Measurements from ENCODE around the gene ERC2. TPM values are rescaled to one million over a fixed set of nuclear protein-coding genes. Genes with fewer than 3 reads are reported as not detected.

Gene ERC2
- total and polyA plus RNA-seq, 2 of the 8 experiments (the other 6 are each of a cell fraction or from before 2014, with no cell fraction given): 16.4 to 22.8 TPM

DNA sequence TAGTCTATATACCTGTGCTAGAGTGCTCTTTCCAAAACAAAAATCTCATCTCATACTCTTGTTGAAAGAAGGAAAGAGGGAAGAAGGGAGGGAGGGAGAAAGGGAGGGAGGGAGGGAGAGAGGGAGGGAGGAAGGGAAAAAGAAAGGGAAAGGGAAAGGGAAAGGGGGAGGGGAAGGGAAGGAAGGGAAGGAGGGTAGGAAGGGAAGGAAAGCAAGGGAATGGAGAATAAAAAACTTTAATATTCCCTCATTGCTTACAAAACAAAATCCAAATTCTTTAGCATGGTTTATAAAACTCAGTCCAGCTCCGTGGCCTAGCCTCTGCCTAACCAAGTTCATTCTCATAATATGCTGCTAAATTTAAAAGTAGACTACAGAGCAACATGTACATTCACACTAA lies 104.5 kb downstream of the ERC2 start:
- FAIRE-seq (no peak), DNase-seq (ENCODE audit: low read depth in 1 of 2, low spot score in 2 of 2) (no peak)
- Histone ChIP-seq H3K23ac (ENCODE audit: insufficient read length) (no peak overlapping the region), H2BK15ac (ENCODE audit: low read length) (no peak overlapping the region), H3K27ac (ENCODE audit: low read depth, low read length) (no peak overlapping the region), H2BK5ac (ENCODE audit: low read depth, low read length) (no peak overlapping the region), H2BK120ac (replicated peaks; ENCODE audit: low read depth, low read length) (no peak overlapping the region), H2AK5ac (ENCODE audit: low read depth, low read length) (no peak overlapping the region), H4K8ac (ENCODE audit: extremely low read depth, insufficient read depth, low read length) (no peak overlapping the region), H3K23me2 (ENCODE audit: low read depth, low read length) (no peaks in the 10 kb centered on the region), H3K27me3 (replicated peaks in 1 of 4; ENCODE audit: control insufficient read depth in 3 of 4, extremely low read depth in 1 of 4, insufficient read depth in 3 of 4, low read length in 3 of 4) (no peaks in the 10 kb centered on the region), H2AFZ (ENCODE audit: low read length) (no peak overlapping the region), H3K4me1 (replicated peaks in 1 of 4; ENCODE audit: control insufficient read depth in 3 of 4, insufficient read depth in 4 of 4, low read length in 3 of 4) (peaks cover 0 to 6% (median under 1%) of the 10 kb centered on the region in 4 experiments; a peak in 2 of 7 replicates), H4K91ac (replicated peaks; ENCODE audit: insufficient read length, low read length) (no peak overlapping the region), H4K5ac (ENCODE audit: insufficient read length, low read depth, low read length) (no peak overlapping the region), H3K4me2 (ENCODE audit: insufficient read depth in 1 of 2, low read depth in 2 of 2, low read length in 2 of 2) (no peak overlapping the region), H3K56ac (replicated peaks; ENCODE audit: insufficient read length, low read depth, low read length) (no peak overlapping the region), H3K9ac (replicated peaks in 1 of 4; ENCODE audit: extremely low read depth in 1 of 4, low read depth in 3 of 4, low read length in 3 of 4) (no peak overlapping the region), H2BK12ac (ENCODE audit: low read depth, low read length) (no peak overlapping the region), H3K4me3 (ENCODE audit: extremely low read depth in 1 of 4, insufficient read depth in 2 of 4, low read depth in 3 of 4, low read length in 4 of 4) (no peak overlapping the region), H3K18ac (ENCODE audit: extremely low read depth, low read length) (no peak overlapping the region), H3K79me2 (ENCODE audit: control insufficient read depth in 1 of 2, insufficient read depth in 2 of 2, low read length in 2 of 2) (no peaks in the 10 kb centered on the region), H3K36me3 (ENCODE audit: control insufficient read depth in 2 of 4, insufficient read depth in 4 of 4, low read length in 3 of 4) (no peaks in the 10 kb centered on the region), H3K14ac (ENCODE audit: insufficient read length) (no peak overlapping the region), H3K79me1 (ENCODE audit: low read depth, low read length) (no peaks in the 10 kb centered on the region), H2BK20ac (ENCODE audit: low read length) (no peak overlapping the region), H3K9me3 (ENCODE audit: insufficient read depth in 2 of 2, low read depth in 1 of 2, low read length in 1 of 2) (no peaks in the 10 kb centered on the region), H4K20me1 (replicated peaks in 1 of 2; ENCODE audit: control insufficient read depth in 1 of 2, insufficient read depth in 2 of 2, low read length in 2 of 2) (no peaks in the 10 kb centered on the region), H3K4ac (replicated peaks; ENCODE audit: insufficient read length, low read depth, low read length) (no peak overlapping the region)
- 92% methylated on average over 1 of the region's 1 CpG; no CpG with 5 or more reads in 1 of the 2 experiments for WGBS, 2 experiments (ENCODE audit: extremely low coverage in 1 of 2, insufficient coverage in 1 of 2, insufficient read length in 1 of 2, insufficient replicate concordance in 2 of 2, low coverage in 1 of 2, low lambda C conversion rate in 2 of 2, missing lambda C conversion rate in 1 of 2)
- ChIA-PET CTCF (ENCODE audit: partially characterized antibody) (interaction anchor here (1.0 to 3.3 kb wide), 4 partner anchors 16 to 108 kb away, joined by 3 to 12 read pairs (median 3); no protein-coding TSS in a partner anchor), POLR2A (ENCODE audit: partially characterized antibody) (no interaction called here)
- TF ChIP-seq SP4 (IDR thresholded peaks at IDR 0.05; ENCODE audit: low read length) (no peak), GABPA (IDR thresholded peaks at IDR 0.05; ENCODE audit: borderline replicate concordance, insufficient read depth, low read length) (no peak), FOSL1 (IDR thresholded peaks at IDR 0.05; ENCODE audit: insufficient read depth, low read depth, low read length) (no peak), RNF2 (IDR thresholded peaks at IDR 0.05; ENCODE audit: borderline replicate concordance, low read depth, low read length, missing control alignments, poor library complexity, severe bottlenecking) (no peak), EGR1 (IDR thresholded peaks at IDR 0.05; ENCODE audit: borderline replicate concordance, low read depth, low read length) (no peak), MAFK (IDR thresholded peaks at IDR 0.05; ENCODE audit: low read depth, low read length) (no peak), TCF12 (IDR thresholded peaks at IDR 0.05; ENCODE audit: low read depth, low read length) (no peak), CTBP2 (IDR thresholded peaks at IDR 0.05; ENCODE audit: borderline replicate concordance, insufficient read depth, insufficient read length, low read length) (no peak), CEBPB (IDR thresholded peaks at IDR 0.05; ENCODE audit: low read depth, low read length) (no peak), SUZ12 (IDR thresholded peaks at IDR 0.05; ENCODE audit: low read length) (no peak), GTF2F1 (IDR thresholded peaks at IDR 0.05; ENCODE audit: borderline replicate concordance, low read depth, low read length) (no peak)
- TF ChIP-seq, protein P1, sequence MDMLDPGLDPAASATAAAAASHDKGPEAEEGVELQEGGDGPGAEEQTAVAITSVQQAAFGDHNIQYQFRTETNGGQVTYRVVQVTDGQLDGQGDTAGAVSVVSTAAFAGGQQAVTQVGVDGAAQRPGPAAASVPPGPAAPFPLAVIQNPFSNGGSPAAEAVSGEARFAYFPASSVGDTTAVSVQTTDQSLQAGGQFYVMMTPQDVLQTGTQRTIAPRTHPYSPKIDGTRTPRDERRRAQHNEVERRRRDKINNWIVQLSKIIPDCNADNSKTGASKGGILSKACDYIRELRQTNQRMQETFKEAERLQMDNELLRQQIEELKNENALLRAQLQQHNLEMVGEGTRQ (IDR thresholded peaks at IDR 0.05; ENCODE audit: low read length): no peak

Measured in H1 (cell line).